ENCODE measurements around the gene TEX22.

Gene TEX22

DNA sequence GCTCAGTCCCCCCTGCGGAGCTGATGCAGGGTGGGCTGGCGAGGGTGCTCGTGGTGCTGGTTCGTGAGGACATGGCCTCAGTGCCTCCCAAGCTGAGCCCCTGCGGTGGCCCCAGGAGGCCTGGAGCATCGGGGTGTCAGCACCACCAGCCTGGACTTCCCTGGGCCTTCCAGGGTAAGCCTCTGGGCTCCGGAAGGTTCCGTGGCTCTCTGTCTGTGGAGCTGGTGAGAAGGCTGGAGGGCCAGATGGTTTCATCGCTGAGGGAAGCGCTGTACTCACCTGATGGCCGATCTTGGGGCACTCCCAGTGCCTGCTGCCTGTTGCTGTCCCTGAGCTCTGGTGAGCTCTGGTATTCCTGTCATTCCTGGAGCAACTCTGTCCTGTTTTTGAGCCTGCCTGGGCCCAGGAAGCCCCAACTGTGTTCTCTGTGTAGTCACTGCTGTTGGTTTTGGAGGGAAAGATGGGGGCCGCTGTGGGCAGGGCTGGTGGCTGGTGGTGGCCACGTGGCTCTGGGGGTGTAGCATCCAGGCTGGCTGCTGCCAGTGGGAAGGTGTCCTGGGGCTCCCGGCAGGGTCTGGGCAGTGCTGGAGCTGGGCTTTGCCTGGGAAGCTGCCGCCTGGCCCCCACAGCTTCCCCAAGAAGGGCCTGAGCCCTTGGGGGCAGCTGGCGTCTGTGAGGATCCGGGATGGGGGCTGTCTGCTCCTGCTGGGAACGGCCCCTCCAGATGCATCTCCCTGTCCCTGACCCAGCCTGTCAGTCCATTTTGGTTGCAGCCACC, 39.6 kb downstream of the TEX22 start:
- no peak for DNase-seq (ENCODE audit: low read depth in 1 of 2, low spot score in 1 of 2)

DNA sequence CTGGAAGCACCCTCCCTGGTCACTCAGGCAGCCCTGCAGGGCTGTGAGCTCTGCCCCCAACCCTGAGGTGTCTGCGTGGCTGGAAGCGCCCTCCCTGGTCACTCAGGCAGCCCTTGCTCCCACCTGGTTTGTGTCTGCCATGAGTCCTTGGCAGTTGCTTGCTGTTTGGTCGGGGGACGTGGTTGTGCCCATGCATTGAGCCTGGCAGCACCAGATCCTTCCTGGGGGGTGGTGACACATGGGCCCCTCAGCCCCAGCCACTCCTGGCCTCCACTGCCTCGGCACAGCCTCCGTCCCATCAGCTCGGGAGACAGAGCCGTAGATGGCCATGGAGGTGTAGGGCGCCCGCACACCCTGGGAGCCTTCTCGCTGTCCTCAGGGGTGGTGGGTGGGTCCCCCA, 40.8 kb downstream of the TEX22 start:
- DNase-seq (ENCODE audit: low read depth in 1 of 2, low spot score in 1 of 2), result no peak

DNA sequence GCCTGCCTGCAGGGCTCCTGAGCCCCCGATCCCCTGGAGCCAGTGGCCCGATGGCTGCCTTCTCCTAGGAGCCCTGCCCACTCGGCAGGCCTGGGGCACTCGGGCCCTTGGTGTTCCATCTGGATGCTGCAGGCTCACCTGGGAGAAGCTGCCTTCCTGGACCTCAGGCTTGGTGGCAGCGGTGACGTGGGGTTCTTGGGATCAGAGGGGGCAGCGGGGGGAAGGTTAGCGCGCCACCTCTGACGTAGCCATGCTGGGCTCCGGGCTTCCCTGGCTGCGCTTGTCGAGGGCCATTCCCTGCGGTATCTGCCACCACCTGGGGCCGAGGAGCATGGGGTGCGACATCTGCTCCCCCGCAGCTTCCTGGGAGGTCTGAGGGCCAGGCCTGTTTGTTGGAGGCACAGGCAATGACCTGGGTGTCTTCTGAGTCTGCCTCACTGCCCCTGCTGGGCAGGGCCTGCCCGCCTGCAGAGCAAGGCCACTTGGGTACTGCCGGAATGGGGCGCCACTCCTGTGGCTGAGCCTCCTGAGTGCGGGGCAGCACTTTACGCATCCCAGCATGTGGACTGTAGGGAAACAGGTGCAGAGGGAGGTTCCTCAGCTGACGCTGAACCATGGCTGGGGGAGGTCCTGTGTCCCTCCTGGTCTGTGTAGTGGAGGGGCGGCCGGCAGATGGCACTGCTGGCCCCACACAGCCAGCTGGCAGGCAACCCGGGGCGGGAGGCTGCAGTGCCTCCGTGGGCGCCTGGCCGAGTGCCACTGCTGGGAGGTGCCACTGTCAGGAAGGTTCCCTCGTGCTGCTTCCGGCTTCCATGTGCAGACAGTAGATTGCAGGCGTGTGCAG, 41.6 kb downstream of the TEX22 start:
- DNase-seq (ENCODE audit: low read depth in 1 of 2, low spot score in 1 of 2), result no peak

DNA sequence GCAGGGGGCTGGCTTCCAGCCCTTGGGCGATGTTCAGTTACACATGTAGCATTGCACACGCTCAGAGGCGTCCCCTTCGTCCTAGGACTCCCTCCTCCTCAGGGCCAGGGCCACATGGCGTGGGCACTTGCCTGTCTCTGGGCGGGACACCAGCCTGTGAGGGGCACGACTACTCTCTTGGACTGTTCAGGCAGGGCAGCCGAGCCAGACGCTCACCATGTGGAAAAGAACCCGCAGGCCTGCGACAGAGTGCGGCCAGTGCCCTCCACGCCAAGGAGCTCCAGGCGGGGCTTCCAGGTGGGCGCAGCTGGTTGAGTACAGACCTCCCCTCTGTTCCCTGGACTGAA, 42.2 kb downstream of the TEX22 start:
- DNase-seq (ENCODE audit: low read depth in 1 of 2, low spot score in 1 of 2), result no peak

DNA sequence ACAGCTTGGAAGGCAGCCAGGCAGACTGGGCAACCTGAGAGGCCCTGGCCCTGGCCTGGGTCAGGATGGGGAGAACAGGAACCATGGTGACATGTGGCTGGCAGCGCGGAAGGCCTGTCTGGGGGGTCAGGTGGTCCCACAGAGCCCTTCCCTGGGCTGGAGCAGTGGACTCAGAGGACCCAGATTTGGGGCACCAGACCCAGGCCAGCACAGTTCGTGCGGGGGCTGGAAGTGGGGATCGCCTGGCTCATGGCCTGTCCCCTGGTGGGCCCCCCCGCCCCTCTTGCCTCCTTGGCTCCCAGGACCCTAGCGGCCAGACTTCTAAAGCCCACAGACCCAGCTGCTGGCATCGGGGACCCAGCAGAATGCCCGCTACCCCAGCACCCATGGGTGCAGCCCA, 42.7 kb downstream of the TEX22 start:
- DNase-seq (ENCODE audit: low read depth in 1 of 2, low spot score in 1 of 2), result no peak

DNA sequence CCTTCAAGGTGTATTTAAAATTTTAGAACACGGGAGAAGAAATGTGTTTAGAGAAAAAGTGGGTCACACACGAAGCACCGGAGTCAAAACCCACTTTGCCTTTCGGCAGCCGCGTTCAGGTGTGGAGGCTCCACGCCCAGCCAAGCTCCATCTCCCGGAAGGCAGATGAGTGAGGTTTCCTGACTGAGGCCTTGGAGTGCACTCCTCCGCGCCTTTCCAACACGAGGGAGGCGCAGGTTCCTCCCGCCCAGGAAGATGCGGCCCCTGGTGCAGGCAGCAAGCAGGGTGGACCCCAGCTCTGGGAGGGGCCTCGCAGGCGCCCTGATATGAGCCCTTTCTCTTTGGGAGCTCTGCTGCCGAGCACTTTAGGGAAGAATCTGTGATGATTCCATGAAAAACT, 43.8 kb downstream of the TEX22 start:
- DNase-seq (ENCODE audit: low read depth in 1 of 2, low spot score in 1 of 2), result no peak

DNA sequence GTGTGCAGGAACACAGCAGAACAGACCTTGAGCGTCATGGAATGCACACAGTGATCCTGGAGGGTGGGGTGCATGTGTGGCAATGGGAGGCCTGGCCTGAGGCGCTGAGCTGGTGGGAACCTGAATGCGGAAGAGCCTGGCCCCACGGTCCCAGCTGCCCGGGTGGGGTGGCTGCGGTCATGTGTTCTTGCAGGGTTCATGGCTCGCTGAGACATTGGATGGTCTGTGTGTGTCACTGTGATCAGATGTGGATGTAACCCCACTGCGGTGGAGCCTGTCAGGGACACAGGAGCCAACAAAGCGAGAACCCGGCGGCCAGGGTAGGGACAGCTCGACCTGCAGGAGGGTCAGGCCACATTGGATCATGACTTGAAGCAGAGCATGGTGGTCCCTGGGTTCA, 44.5 kb downstream of the TEX22 start:
- no peak for DNase-seq (ENCODE audit: low read depth in 1 of 2, low spot score in 1 of 2)

DNA sequence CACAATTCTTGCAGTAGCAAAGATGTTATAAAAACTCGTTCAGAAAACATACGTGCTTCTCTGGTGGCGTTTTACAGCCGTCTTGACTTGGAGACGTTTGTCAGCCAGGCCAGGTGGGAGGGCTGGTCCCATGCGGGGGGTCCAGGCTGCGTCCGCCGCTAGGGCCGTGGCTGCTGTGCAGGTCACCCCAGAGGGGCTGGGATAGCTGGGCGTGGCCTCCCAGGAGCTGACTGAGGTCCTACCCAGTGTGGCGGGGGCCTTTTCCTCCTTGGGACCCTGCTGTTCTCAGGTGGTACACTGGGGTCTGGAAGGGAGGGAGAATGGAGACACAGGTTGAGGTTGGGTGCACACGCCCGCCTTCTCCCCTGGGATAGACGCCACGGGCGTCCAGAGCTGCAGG, 46.5 kb downstream of the TEX22 start:
- no peak for DNase-seq (ENCODE audit: low read depth in 1 of 2, low spot score in 1 of 2)

DNA sequence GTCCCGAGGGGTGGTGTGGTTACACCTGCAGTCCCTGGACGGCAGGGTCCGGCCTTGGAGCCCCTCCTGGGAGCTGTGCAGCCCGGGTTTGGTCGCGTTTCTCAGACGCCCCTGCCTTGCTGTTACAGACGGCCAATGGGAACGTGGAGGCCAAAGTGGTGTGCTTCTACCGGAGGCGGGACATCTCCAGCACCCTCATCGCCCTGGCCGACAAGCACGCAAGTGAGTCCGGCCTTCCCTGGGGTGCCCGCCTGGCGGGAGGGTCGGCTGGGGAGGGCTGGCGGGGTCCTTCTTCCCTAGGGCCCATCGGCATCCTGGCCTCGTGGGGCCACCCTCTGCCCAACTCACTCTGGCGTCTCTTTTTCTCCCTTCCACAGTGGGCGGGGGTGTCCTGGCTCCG, 47.0 kb downstream of the TEX22 start:
- DNase-seq (ENCODE audit: low read depth in 1 of 2, low spot score in 1 of 2), result no peak

DNA sequence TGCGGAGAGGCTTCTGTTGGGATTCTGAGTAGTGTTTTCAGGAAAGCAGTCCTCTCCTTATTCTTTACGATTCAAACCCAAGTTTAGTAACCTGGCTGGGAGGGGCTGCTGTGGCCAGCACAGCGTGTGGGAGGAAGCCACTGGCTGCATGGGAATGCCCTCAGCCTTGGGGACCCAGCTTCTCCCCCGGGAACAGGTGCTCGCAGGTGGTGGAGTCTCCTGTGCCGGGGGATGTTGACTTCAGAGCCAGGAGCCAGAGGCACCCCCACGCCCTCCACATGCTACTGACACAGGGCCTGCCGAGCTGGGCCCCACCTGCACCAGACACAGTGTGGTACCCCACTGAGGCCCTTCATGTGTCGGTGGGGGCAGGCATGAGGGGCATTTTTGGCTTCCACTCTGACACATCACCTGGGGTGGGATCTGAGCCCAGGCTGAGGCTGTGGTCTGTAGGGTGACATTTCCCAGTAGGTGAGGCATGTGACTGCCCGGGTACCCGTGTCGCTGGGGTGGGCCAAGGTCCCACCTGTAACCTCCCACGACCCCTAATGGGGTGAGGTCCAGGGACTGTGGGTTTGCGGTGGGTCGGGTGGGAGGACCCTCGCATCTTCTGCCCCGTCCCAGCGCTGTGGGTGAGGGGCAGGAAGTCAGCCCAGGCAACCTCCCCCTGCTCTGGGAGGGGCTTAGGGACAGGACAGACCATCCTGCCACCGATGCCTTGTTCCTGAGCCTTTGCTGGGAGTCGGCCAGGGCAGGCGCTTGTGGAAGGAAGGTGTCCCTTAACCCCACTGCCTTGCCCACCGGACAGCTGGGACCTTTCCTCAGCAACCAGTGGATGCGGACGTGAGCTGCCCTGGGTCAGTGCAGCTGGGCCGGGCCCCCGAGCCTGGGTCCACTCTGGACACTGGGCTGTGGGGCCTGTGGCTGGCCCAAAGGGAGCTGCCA, 47.8 kb downstream of the TEX22 start:
- no peak for DNase-seq (ENCODE audit: low read depth in 1 of 2, low spot score in 1 of 2)

DNA sequence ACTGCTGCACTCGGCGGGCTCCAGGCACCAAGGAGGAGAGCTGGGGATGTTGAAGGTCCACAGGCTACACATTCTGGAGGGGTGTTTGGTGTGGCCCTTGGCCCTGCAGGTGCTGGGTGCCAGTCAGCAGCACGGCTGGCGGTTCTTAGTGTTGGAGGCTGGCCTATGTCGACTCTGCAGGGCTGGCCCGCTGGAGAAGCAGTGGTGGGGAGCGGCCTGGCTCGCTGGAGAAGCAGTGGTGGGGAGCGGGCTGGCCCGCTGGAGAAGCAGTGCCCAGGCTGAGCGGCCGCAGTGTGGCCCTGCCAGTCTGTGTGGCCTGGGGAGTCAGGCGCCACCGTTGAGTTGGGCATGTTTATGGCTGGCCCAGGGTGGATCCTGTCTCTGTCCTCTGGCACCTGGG, 48.6 kb downstream of the TEX22 start:
- DNase-seq (ENCODE audit: low read depth in 1 of 2, low spot score in 1 of 2), result no peak

DNA sequence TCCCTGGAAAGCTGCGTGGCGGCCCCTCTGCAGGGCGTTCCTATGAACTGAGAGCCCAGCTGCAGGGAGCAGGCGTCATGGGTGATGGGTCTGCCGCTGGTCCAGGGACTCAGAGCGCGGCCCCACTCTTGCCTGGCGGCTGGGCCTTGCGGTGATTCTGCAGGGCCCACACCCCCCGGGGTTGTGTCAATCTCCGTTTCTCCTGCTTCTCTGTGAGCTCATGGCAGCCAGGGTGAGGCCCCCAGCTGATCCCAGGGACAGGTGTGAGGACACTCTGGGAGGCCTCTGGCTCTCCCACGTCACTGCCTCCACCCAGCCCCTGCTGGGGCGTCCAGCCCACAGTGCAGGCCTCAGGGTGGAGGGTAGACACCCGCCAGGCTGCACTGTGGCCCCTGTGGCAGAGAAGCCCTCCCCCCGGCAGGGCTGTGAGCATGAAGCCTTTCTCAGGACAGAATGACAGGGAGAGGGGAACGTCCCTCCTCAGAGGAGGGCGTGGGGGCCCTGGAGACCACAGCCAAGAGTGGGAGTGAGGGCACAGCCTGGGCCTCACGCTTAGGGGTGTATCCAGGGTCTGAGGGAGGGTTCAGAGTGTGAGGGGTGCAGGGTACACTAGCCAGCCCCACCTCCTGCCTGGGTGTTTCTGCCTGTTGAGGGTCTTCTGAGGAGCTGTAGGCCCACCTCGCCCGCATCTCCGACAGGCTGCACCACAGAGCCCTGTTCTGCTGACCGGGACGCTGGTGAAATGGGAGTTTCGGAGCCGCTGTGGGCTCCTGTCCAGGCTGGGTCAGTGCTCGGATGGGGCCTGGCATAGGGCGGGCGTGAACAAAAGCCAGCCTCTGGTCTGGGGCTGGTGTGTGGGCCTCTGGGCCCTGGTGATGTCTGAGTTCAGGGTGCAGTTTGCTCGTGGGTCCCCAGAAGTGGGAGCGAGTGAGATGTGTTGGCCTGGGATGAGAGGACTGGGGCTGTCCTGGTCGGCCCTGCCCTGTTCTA, 49.6 kb downstream of the TEX22 start:
- no peak for DNase-seq (ENCODE audit: low read depth in 1 of 2, low spot score in 1 of 2)

DNA sequence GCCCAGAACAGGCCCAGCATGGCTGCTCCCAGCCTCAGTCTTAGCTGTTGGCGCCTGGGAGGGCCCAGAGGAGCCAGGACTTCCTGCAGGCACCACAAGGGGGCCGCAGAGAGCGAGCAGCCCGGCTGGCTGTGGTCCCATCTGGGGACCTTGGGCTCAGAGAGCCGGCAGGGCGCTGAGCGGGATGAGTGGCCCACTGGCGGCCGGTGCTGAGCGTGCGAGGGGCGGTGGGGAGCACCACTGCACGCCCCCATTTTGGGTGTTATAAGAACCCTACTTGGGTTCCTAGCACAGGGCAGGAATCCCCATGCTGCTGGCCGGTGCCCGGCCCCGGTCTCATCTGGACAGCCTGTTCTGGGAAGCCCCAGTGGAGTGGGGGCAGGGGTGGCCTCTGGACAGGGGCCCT, 50.4 kb downstream of the TEX22 start:
- DNase-seq (ENCODE audit: low read depth in 1 of 2, low spot score in 1 of 2), result peak; percentile 54

DNA sequence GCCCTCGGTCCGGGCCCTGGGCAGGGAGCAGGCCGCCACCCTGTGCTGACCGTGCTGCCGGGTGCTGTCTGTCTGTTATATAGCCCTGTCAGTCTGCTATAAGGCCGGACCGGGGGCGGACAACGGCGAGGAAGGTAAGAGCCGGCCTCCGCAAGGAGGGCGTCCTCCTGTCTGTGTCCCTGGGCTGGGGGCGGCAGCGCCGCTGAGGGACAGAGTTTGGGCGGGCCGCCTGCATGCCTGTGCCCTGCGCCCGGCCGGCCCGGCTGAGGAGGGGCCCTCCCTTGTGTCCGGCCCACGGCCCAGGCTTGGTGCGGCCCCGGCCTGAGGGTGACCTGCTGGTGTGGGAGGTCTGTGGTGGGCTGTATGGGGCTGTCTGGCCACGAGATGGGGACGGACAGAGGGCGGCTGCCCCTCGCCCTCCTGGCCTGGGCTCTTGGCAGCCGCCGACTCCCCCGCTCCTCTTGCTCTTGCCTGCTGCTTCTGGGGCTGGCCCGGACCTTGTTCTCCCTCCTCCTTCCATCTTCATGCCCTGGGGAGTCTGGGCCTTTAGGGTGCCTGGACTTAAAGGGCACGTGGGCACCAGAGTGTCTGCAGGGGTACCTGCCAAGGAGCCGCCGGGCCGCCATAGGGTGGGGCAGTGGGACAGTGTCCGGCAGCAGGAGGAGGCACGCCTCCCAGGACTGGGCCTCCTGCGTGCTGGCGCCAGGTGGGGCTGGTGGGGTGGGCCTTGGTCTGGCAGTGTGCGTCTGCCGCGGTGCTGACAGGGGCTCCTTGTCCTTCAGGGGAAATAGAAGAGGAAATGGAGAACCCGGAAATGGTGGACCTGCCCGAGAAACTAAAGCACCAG, 51.2 kb downstream of the TEX22 start:
- DNase-seq (ENCODE audit: low read depth in 1 of 2, low spot score in 1 of 2), result no peak

DNA sequence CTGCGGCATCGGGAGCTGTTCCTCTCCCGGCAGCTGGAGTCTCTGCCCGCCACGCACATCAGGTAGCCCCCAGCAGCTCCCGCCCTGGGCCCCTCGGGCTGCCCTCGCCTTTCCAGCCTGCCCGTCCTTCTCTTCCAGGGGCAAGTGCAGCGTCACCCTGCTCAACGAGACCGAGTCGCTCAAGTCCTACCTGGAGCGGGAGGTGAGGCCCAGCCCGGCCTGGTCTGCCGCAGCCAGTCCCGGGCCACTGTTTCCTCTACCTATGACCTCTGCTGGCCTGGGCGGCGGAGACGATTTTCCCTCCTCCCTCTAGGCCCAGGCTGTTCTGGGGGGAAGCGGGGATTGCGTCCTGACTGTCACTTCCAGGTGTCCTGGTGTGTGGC, 51.8 kb downstream of the TEX22 start:
- DNase-seq (ENCODE audit: low read depth in 1 of 2, low spot score in 1 of 2), result no peak

DNA sequence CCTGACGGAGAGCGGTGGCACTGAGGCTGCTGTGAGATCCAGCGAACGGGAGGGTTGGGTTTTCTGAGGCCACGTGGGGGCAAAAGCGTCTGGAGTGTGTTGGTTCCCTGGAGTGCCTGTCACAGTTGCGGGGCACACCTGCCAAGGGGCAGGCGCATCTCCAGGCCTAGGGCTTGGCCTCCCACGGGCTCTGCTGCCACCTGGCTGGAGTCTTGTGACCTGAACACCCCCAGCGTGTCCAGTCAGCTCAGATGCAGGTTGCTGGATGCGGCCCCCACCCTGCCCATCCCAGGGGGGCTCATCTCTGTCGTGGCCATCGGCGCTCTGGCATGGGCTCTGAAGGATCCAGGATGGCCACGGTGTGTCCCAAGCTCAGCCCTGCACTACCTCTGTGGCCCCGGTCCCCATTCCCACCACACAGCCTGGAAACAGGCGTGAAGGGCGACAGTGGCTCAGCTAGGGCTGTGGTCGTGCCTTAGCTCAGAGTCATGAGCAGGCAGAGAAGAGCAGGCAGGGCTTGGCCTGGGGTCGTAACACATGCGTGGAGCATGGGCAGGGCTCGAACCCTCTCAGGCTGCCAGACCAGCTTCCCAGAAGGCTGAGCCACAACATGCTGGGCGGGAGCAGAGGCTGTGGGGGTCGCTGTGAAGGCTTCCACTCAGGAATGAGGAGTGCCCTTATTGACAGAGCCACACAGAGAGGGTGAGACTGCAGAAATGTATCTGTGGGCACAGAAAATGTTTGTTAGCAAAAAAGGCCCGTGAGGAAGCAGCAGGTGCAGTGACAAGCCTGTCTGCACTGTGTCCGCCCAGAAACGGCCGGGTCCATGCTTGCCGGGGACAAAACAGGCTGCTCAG, 52.8 kb downstream of the TEX22 start:
- no peak for DNase-seq (ENCODE audit: low read depth in 1 of 2, low spot score in 1 of 2)

DNA sequence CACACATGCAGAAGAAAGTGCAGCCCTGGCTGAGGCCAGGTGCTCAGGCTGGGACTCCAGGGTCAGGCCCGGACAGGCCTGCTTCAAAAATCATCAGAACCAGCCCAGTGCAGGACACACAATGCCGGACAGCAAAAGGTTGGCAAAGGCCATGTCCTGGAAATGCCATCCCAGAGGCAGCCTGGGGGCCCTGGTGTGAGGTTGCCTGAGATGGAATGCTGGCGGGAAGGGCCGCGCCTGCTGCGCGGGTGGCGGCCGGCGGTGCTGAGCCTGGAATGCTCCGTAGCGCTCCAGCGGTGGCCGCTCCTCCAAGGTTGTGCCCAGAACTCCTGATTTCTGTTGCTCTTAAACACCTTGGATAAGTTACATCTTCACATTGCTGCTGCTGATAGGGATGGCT, 54.6 kb downstream of the TEX22 start:
- DNase-seq (ENCODE audit: low read depth in 1 of 2, low spot score in 1 of 2), result no peak

DNA sequence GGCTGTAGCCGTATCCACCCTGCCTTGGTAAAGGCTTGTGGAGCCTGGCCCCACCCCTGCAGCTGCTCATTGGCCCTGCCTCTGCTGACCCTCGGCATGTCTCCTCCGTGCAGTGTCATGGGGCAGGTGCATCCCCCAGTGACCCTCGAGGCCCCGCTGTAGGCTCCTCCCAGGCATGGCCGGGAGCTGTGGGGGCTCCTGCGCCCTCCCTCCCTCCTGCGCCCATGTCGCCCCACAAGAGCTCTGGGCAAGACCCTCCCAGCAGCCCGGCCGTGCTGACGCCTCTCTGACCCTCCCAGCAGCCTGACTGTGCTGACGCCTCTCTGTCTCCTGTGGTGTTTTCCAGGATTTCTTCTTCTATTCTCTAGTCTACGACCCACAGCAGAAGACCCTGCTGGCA, 55.5 kb downstream of the TEX22 start:
- DNase-seq (ENCODE audit: low read depth in 1 of 2, low spot score in 1 of 2), result no peak

Measured in stimulated activated CD4-positive, alpha-beta T cell treated with anti-CD3 and anti-CD28 coated beads, Interleukin-15, amount 100 ng/mL, for 1 hour (primary cell).